ENCODE data around the gene F8. TPM values are rescaled to one million over a fixed set of nuclear protein-coding genes. Genes with fewer than 3 reads are reported as not detected.

The F8 gene
- total RNA-seq, 1 experiment from 2014 or later: 12.4 TPM

- no TSS peak for BruUV-seq (replicated peaks)
Observed at GRCh38 chrX:154900323-154900722, 122.2 kb downstream of the F8 start.

GRCh38 chrX:154892296-154892695, 130.2 kb downstream of the F8 start:
- H3K36me3 ChIP-seq (ENCODE audit: control insufficient read depth, insufficient read depth, low read length): no peaks in the 10 kb centered on the region
- H3K9me3 ChIP-seq (ENCODE audit: control insufficient read depth, insufficient read depth, low read depth, low read length): no peaks in the 10 kb centered on the region
- intact Hi-C loops (cut with micrococcal nuclease; ENCODE audit: unreplicated experiment) (no loop called here), in situ Hi-C loops (cut with HindIII; ENCODE audit: low pct_unique_long_range_greater_than_20kb, low sequenced_read_pairs) (no loop called here)
- DNase-seq (ENCODE audit: low read depth, low spot score) (no peak), ATAC-seq (no peak)
- no peak for TF ChIP-seq POLR2AphosphoS5 (IDR thresholded peaks at IDR 0.05; ENCODE audit: low read depth, low read length)
- TF ChIP-seq SIN3A (IDR thresholded peaks at IDR 0.05; ENCODE audit: borderline replicate concordance, insufficient read depth, low read depth, low read length): no peak
- no peak for TF ChIP-seq TCF7L2 (IDR thresholded peaks at IDR 0.05; ENCODE audit: low read depth, low read length)
- TF ChIP-seq REST (IDR thresholded peaks at IDR 0.05; ENCODE audit: insufficient read depth in 1 of 2, low read depth in 2 of 2, low read length in 1 of 2): no peak
- no peak for TF ChIP-seq CTCF (IDR thresholded peaks at IDR 0.05)
- H3K4me3 ChIP-seq (ENCODE audit: low read depth in 2 of 2, low read length in 2 of 2): no peak overlapping the region
- no peak overlapping the region for H3K27ac ChIP-seq (ENCODE audit: low read length)
- no TSS peak for BruUV-seq (replicated peaks)
- H3K4me1 ChIP-seq (ENCODE audit: control insufficient read depth, insufficient read depth, low read length): peaks cover 10% of the 10 kb centered on the region; the same call in 1 of the 2 replicates
- no peaks in the 10 kb centered on the region for H3K27me3 ChIP-seq (ENCODE audit: control insufficient read depth, insufficient read depth, low read length)
- CTCF ChIA-PET: no interaction called here
- POLR2A ChIA-PET: no interaction called here

More at GRCh38 chrX:154900323-154900722, 122.2 kb downstream of the F8 start:
- TF ChIP-seq POLR2AphosphoS5 (IDR thresholded peaks at IDR 0.05; ENCODE audit: low read depth, low read length) (no peak), REST (IDR thresholded peaks at IDR 0.05; ENCODE audit: insufficient read depth in 1 of 2, low read depth in 2 of 2, low read length in 1 of 2) (no peak), CTCF (IDR thresholded peaks at IDR 0.05) (no peak), TCF7L2 (IDR thresholded peaks at IDR 0.05; ENCODE audit: low read depth, low read length) (no peak), SIN3A (IDR thresholded peaks at IDR 0.05; ENCODE audit: borderline replicate concordance, insufficient read depth, low read depth, low read length) (no peak)
- ATAC-seq: no peak
- no peak for DNase-seq (ENCODE audit: low read depth, low spot score)
- H3K9me3 ChIP-seq (ENCODE audit: control insufficient read depth, insufficient read depth, low read depth, low read length): no peaks in the 10 kb centered on the region
- no peak overlapping the region for H3K4me3 ChIP-seq (ENCODE audit: low read depth in 2 of 2, low read length in 2 of 2)
- no peaks in the 10 kb centered on the region for H3K36me3 ChIP-seq (ENCODE audit: control insufficient read depth, insufficient read depth, low read length)
- ChIA-PET POLR2A (interaction anchor here (0.6 kb wide), 1 partner anchor 126 kb away, joined by 3 read pairs; the partner anchor contains the start of gene FUNDC2), CTCF (no interaction called here)
- in situ Hi-C loops (cut with HindIII; ENCODE audit: low pct_unique_long_range_greater_than_20kb, low sequenced_read_pairs) (no loop called here), intact Hi-C loops (cut with micrococcal nuclease; ENCODE audit: unreplicated experiment) (no loop called here)
- H3K4me1 ChIP-seq (ENCODE audit: control insufficient read depth, insufficient read depth, low read length): no peaks in the 10 kb centered on the region
- H3K27ac ChIP-seq (ENCODE audit: low read length): no peak overlapping the region
- H3K27me3 ChIP-seq (ENCODE audit: control insufficient read depth, insufficient read depth, low read length): no peaks in the 10 kb centered on the region; the same call in 1 of the 2 replicates
